GM19351 (cell line): ENCODE data around the gene GIGYF2.
"Not testable (repeated sequence)": the region's sequence is repeated elsewhere in the genome, so short reads cannot be mapped to it uniquely, and the experiment has no call there.

Source experiments
- ATAC-seq: cut with Tn5 transposase; IDR thresholded peaks from one replicate; pipeline ENCODE4 v1.9.1; 2021; ENCODE audit warnings: mild to moderate bottlenecking, moderate library complexity; ENCODE audit not compliant: unreplicated experiment

GIGYF2 gene, protein sequence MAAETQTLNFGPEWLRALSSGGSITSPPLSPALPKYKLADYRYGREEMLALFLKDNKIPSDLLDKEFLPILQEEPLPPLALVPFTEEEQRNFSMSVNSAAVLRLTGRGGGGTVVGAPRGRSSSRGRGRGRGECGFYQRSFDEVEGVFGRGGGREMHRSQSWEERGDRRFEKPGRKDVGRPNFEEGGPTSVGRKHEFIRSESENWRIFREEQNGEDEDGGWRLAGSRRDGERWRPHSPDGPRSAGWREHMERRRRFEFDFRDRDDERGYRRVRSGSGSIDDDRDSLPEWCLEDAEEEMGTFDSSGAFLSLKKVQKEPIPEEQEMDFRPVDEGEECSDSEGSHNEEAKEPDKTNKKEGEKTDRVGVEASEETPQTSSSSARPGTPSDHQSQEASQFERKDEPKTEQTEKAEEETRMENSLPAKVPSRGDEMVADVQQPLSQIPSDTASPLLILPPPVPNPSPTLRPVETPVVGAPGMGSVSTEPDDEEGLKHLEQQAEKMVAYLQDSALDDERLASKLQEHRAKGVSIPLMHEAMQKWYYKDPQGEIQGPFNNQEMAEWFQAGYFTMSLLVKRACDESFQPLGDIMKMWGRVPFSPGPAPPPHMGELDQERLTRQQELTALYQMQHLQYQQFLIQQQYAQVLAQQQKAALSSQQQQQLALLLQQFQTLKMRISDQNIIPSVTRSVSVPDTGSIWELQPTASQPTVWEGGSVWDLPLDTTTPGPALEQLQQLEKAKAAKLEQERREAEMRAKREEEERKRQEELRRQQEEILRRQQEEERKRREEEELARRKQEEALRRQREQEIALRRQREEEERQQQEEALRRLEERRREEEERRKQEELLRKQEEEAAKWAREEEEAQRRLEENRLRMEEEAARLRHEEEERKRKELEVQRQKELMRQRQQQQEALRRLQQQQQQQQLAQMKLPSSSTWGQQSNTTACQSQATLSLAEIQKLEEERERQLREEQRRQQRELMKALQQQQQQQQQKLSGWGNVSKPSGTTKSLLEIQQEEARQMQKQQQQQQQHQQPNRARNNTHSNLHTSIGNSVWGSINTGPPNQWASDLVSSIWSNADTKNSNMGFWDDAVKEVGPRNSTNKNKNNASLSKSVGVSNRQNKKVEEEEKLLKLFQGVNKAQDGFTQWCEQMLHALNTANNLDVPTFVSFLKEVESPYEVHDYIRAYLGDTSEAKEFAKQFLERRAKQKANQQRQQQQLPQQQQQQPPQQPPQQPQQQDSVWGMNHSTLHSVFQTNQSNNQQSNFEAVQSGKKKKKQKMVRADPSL (N-terminal part only)

DNA sequence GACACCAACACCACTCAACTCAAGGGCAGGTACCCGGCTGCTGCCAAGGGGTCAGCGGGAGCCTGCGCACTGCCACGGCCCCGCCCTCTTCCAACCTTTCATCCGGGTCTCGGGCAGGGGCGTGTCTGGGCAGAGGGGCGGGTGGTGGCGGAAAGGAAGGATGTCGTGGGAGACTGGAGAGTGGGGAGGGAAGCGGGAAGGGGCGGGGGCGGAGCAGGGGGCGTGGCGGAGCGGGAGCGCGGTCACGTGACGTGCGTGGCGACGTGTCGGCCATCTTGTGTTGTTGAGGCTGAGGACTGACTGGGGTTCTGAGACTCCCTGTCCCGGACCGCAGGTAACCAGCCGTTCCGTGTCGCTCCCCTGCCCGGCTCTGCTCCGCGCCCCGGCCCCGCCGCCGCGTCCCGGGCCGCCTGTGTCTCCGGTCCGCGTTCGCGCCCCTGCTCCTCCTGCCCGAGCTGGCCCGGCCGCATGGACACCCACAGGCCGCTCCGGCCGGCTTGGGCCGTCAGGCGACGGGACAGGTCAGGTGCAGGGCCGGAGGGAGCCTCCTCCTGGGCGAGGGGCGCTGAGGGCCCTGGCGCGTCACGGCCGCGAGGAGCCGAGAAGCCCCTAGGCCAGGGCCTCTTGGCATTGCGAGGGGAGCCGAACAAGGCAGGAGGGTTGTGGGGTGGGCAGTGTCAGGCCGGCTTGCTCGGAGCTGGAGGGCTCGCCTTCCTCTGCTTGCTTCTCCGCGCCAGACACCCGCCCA, at the start of gene GIGYF2:
Gene GIGYF2 (plus strand): TSS at position 273 of the 748 bp plus-strand sequence. CDS start 37,867 bp downstream, outside the sequence.
- ATAC-seq: peak; percentile 73

DNA sequence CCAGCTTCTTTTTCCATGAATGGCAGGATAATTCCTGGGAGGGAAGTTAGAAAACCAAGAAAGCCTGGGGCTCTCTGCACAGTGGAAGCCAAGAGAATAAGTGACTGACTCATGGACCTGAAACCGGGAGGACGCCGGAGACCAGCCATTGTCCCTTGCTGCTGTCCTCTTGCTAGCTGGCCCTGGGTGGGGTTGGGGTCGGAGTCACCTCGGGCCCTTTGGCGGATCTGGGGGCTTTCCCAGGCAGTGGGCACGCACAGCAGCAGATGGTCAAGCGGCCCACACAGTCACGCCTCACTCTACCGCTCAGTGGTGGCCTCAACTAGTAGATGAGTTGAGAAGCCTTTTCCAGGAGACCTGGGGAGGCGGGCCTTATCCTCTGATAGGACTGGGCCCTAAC, 48.1 kb upstream of the GIGYF2 start:
- ATAC-seq: no peak

DNA sequence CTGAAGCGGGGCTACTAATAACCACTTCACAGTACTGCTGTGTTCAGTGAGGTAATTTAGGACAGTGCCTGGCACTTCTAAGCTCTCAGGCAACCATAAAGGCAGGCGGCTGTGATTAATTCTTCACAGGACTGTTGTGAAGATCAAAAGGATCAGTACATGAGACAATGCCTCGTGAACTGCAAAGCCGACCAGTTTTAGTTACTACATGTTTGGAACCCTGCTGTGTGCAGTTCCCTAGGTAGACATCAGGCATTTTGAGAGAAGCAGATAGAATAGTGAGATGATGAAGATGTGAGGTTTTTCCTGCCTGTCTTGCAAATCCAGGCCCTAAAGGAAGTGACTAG, 44.7 kb upstream of the GIGYF2 start:
- no peak for ATAC-seq

DNA sequence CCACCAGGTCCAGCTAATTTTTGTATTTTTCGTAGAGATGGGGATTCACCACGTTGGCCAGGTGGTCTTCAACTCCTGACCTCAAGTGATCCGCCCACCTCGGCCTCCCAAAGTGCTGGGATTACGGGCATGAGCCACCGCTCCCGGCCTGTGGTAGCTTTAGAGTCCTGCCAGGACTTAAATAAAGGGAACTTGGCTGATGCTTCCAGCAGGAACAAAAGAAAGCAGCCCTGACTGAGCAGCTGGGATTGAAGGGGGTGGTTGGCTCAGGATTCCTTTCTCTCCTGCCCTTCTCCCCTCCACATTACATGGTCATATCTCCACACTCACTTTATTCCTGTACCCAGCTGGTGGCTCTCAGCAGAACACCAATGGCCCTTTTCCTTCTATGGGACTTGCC, 43.7 kb upstream of the GIGYF2 start:
- ATAC-seq: no peak

DNA sequence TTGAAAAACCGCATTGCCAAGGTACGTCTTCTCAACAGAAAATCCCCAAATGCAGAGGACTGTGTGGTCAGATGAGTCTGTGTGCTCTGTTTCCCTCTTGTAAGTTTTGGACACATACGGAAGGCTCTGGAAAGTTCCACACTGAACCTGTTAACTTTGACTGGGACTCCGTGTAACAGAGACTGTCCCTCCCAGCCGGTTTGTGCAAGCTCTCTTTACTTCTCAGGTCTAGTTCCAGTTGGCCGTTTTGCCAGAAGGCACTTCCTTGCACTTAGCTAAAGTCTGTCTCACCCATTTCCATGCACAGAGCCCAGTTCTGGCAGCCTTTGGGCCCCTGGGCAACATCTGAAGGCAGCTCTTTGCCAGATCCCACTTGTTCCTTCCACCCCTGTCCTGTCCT, 41.7 kb upstream of the GIGYF2 start:
- no peak for ATAC-seq

DNA sequence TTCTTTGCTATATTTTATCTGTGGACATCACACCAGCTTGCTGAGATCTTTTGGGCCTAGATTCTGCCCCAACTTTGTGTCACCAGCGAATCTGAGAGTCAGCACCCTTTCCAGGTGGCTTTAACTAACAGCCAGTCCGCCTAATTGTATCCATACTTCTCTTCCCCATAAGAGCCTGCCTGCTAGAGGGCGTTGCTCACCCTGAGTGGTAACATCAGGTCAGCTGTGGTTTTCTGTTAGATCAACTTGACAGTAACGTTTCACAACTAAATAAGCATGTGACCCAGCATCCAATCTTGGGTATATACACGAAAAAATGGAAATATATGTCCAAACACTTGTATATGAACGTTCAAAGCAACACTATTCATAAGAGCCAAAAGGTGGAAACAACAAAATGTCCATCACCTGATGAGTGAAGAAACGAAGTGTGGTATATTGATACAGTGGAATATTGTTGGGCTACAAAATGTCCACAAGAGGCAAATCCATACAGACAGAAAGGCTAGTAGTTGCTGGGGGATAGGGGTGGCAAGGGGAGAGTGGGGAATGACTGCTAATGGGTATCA, 38.8 kb upstream of the GIGYF2 start:
- no peak for ATAC-seq

DNA sequence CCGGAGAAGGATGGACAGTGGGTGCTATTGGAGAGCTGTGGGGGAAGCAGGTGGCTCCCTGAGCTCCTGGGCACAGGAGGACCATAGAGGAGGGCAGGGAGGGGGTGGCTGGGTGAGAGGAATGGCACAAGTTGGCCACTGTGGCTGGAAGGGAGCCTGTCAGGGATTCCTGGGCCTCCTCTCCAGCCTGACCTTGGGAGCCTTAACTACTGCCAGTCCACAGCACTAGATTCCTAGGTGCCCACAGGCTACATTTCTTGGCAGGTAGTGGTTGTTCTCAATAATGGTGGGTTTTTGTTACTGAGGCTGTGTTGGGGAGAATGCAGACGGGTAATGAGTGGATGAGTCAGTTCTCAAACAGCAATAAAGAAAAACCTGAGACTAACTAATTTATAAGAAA, 37.8 kb upstream of the GIGYF2 start:
- no peak for ATAC-seq

DNA sequence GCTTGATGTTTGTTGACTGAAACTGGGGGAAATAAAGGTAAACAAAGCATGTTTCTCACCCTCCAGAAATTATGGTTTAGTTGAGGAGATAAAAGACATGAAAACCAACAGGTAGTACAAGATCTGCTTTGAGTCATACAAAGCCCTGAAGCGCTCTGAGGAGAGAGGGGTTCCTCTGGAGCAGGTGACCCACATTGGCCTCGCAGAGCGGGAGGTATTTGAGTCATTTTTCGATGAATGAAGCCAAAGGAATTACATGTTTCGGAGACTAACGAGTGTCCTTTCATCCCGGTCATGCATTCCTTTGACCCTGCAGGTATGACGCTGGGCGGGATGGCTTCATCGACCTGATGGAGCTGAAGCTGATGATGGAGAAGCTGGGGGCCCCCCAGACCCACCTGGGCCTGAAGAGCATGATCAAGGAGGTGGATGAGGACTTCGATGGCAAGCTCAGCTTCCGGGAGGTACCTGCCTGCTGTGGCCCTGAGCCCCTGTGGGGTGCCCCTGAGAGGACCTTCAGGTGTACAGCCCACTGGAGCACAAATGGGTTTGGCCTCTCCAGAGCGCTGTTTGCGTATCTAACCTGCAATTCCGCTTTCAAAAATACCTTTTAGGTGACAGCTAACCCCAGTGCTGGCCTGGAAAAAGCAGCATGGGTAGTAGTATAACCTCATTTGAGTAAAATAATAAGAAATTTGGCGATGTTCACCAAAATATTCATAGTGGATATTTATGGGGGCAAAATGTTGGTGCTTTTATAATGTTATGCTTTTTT, 34.5 kb upstream of the GIGYF2 start:
- ATAC-seq: no peak

DNA sequence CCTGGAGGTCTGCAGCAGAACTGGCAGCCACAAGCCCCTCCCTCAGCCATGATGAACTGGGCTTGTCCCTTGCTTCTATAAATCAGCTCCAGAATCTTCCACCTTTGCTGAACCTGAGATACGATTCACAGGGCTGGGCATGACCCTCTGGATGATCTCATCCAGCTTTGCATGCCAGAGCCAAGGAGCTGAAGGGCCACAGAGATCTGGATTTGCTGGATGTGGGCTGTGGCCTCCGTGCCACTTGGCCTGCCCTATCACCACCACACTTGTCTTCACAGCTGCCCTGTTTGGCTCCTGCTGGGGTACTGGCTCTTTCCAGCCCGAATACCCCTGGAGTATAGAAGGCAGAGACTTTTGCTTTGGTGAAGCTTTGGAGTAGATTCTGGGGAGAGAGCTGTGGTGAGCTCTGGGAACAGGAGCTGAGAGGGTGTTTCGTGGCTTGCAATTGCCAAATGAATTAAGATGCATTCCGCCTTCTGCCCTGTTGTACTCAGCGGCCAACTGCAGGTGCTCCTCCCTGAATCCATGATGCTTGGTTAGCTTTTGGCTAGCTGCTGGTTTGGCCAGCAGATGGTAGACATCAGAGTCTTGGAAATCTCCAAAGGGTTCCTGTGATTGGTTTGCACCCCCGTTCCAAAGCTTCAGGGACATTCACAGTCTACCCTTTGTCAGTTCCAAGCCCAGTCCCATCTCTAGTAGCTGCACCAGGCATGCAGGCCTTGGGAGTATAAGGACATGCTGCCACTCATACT, 30.9 kb upstream of the GIGYF2 start:
- no peak for ATAC-seq

DNA sequence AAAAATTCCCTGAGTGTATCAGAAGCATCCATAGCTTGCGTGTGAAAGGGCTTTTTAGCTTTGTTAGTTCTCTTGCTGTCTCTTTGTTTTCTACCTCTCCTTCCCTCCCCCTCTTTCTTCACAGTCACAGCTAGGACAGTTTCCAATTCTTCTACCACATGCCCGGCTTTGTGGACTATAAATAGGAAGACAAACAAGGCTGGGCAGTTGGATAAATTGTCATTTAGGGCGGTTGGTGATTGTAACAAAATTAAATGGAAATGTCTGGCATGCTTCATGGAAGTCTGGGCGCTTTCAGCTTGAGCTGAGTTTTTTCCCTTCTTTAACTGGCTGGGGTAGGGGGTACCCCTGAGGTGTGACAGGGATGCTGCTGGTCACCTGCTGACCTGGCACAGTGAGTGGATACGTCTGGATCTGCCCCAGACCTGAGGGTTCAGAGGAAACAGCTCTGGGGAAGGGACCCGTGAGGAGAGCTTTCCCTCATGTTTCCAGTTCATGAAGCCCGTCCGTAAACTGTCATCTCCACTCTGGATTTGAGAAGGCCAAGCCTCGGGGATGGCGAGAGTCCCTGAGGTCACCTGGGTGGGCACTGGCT, 29.0 kb upstream of the GIGYF2 start:
- no peak for ATAC-seq

DNA sequence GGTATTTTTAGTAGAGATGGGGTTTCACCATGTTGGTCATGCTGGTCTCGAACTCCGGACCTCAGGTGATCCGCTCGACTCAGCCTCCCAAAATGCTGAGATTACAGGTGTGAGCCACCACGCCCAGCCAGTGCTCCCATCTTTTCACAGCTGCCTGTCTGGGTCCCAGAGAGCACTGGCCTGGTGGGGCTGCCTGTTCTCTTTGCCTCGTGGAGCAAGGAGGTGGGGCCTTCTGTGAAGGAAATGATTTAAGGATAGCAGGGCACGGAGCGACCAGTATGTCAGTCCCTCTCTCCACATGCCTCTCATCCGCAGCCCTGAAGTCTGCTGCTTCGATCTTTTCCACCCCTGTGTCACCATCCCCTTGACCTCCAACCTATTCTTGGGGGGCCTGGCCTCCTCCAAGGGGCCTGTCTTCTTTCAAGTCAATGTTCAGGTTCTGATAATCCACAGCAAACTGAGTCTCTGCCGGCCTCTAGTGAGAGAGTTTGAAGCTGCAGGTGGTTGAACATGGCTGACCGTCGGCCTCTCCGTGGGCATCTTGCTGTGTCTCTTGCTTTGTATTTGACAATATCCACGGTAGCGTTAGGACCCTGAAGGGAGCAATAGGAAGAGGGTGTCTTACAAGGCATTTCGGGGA, 28.2 kb upstream of the GIGYF2 start:
- no peak for ATAC-seq

DNA sequence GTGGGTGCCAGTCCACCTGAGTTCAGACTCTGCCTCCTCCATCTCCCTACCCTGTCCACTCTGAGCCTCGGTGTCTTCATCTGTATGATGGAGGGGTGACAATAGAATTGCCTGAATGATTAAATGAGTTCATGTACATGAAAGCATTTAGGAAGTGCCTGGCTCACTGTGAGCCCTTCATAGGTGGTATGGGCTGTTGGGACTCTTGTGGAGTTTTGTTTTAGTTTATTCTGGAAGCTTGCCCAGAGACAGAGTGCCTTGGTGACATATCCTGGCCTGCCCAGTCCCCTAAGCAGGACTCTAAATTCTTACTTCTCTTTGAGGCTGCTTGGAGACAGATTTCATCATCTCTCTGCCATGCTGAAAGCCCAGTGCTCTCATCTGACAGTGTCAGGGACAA, 24.5 kb upstream of the GIGYF2 start:
- no peak for ATAC-seq

DNA sequence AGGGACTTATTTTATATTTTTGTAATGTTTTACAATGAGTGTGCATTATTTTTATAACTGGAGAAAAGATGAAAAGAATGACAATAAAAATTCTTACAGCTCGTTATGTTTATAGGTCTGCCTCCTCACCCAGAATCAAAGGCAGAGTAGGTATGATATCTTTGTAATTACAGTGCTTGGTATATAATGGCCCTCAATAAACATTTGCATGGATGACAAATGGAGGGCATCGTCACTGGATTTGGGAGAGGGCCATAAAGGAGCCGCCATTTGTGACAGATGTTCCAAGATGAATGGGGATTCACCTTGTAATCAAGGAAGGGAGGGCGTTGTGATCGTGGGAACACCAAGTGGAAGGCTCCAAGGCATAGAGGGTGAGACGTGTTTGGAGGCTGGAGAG, 22.6 kb upstream of the GIGYF2 start:
- ATAC-seq: no peak

DNA sequence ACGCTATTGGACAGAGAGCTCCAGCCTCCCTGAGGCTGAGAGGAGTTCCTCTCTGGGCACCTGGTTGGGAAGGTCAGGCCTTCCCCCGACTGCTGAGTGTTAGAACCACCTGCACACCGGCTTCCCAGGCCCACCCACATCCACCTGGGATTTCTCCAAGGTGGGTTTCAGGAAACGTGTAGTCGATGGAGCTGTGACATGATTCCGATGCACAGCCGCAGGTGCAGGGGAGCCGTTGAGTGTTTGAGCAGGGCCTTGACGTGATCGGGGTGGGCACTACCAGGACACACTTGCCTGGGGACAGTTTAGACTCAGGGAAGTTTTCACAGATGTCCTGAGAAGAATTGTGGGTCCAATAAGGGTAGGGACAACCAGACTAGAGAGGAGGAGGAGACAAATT, 21.8 kb upstream of the GIGYF2 start:
- no peak for ATAC-seq

DNA sequence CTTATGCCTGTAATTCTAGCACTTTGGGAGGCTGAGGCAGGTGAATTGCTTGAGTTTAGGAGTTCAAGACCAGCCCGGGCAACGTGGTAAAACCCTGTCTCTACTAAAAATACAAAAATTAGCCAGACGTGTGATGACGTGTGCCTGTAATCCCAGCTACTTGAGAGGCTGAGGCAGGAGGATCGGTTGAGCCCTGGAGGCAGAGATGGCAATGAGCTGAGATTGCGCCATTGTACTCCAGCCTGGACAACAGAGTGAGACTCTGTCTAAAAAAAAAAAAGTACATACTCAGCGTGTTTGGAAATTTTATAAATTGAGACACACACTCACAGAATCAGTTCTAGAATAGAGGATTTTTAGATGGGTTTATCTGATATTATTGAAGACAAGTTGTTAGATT, 17.1 kb upstream of the GIGYF2 start:
- ATAC-seq: no peak

DNA sequence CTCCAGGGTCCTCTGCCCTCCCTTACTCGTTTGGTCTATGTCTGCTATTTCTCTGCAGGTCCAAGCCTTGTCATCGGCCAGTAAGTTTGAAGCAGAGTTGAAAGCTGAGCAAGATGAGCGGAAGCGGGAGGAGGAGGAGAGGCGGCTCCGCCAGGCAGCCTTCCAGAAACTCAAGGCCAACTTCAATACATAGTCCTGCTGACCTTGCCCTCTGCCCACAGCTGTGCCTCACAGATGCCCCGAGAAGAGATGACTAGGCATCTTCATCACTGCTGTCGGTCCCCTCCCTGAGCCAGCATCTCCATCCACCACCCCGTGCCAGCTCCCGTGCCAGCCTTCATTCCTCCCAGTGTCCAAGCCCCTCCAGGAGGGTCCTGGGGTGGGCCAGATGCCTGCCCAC, 15.6 kb upstream of the GIGYF2 start:
- no peak for ATAC-seq

DNA sequence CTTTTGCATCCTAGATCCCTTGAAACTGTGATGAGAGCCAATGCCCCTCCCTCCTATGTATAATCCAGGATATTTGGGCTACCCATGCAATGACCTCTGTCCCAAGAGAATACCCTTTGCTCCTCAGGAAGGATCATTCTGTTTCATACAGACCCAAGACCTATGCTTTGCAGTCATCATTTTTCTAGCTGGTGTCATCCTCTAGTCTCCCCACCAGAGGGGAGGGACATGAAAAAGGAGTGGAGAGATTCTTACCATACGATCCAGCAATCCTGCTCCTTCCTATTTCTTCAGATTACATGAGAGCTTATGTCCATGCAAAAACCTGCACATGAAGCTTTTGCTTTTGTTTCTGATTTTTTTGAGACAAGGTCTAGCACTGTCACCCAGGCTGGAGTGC, 13.8 kb upstream of the GIGYF2 start:
- no peak for ATAC-seq

DNA sequence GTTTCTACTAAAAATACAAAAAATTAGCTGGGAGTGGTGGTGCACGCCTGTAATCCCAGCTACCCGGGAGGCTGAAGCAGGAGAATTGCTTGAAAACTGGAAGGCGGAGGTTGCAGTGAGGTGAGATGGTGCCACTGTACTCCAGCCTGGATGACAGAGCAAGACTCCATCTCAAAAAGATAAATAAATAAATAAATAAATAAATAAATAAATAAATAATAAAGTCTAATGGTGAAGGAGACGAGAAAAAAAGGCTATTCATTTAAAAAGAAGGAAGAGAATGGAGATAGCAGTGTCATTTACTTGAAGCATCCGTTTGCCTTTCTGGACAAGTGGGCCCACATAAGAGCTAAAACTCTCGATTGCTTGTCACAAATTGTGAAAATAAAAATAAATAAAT, 11.7 kb upstream of the GIGYF2 start:
- not testable (repeated sequence) for ATAC-seq
